ENCODE results near the gene MAN2B1. TPM values are rescaled to one million over a fixed set of nuclear protein-coding genes. Genes with fewer than 3 reads are reported as not detected.
"Not testable (repeated sequence)": the region's sequence is repeated elsewhere in the genome, so short reads cannot be mapped to it uniquely, and the experiment has no call there.

Gene MAN2B1
- total RNA-seq, 4 donors from 2014 or later = 63.8 to 104 (median 74.6) TPM

DNA sequence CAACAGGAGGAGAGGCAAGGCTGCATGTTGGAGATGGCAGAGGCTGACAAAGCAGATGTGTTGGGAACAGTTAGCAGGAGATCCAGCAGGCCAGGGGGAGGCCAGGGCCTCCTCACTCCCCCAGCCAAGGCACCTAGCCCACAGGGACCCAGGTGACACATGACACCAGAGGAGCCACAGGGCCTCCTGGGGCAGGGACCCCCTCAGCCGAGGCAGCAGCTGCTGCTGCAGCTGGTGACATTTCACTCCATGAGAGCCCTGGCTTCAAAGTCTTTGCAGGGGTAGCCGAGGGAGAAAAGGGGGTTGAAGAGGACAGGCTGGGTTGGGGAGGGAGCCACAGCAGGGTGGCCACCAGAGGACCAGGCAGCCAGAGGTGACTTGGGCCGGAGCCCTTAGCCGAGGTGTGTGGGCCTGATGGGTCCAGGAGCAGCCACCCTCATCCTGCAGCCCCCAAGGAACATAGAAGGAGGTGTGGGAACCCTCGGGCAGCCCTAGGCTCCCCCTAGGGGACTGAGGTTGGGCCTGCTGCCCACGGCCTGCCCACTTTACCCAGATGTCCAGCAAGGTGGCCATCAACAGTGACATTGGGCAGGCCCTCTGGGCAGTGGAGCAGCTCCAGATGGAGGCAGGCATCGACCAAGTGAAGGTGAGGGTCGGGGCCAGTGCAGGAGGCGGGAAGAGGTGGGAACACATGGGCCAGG, 21.1 kb upstream of the MAN2B1 start, which contains the start of gene GNG14:
TSS of gene GNG14 (plus strand) at position 503 of the 701 bp plus-strand sequence. CDS start at position 554, 51 bp downstream.
- ATAC-seq (ENCODE audit: low FRiP score) (no peak), DNase-seq (ENCODE audit: low spot score) (no peak)
- TF ChIP-seq, protein P1, sequence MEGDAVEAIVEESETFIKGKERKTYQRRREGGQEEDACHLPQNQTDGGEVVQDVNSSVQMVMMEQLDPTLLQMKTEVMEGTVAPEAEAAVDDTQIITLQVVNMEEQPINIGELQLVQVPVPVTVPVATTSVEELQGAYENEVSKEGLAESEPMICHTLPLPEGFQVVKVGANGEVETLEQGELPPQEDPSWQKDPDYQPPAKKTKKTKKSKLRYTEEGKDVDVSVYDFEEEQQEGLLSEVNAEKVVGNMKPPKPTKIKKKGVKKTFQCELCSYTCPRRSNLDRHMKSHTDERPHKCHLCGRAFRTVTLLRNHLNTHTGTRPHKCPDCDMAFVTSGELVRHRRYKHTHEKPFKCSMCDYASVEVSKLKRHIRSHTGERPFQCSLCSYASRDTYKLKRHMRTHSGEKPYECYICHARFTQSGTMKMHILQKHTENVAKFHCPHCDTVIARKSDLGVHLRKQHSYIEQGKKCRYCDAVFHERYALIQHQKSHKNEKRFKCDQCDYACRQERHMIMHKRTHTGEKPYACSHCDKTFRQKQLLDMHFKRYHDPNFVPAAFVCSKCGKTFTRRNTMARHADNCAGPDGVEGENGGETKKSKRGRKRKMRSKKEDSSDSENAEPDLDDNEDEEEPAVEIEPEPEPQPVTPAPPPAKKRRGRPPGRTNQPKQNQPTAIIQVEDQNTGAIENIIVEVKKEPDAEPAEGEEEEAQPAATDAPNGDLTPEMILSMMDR (IDR thresholded peaks at IDR 0.05) = no peak

DNA sequence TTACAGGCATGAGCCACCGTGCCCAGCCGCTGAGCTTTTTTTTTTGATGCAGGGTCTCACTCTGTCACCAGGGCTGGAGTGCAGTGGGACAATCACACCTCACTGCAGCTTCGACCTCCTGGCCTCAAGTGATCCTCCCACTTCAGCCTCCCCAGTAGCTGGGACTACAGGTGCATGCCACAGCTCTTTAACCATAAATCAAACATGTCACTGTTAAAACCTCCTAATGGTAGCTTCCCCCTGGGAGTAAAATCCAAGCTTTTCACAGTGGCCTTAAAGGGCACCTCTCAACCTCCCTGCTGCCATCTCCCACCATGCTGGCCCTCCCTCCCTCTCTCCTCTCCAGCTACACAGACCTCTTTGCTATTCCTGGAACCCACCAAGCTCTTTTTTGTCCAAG, 19.3 kb upstream of the MAN2B1 start:
- DNase-seq (ENCODE audit: low spot score) = no peak
- TF ChIP-seq, protein P1 (IDR thresholded peaks at IDR 0.05) = no peak
- ATAC-seq (ENCODE audit: low FRiP score) = no peak

DNA sequence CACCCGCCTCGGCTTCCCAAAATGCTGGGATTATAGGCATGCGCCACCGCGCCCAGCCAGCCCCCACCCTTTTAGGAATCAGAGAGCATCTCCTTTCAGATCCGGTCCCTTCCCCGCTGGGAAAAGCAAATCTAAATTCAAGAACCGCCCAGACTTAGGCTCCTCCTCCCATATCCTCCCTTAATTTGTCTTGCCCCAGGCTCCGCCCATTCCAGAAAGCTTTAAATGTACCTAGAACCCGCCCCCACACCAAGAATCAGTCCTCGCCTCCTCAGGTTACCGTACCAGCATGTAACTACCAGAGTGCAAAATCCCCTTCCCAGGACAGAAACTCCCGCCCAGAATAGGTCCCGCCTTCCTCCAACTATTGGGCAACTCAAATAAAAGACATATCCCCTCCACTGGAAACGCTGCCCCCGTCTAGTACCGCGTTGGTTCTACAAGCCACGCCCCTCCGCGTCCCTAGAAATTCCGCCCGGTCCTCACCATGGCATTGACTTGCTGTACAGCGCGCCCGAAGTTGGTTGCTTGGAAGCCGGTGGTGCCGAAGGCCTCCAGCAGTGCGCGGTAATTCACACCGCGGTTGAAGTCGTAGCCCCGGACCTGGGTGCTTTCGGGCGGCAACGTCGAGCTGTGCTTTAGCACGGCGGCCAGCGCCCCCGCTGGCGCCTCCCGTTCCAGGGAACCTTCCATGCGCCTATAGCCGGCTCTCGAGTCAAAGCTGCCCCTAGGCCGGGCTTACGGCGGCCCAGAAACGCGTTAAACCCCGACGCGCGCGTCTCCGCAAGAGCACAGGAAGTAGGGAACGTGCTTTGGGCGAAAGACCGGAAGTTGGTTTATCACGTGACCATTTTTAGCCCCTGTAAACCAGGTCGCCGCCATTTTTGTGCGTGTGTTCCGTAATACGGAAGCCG, 14.8 kb upstream of the MAN2B1 start, which contains the start of gene DHPS:
TSS of gene DHPS (minus strand) at position 807 of the 914 bp plus-strand sequence. CDS start at position 693, 114 bp downstream.
- DNase-seq (ENCODE audit: low spot score) (peak; percentile 70), ATAC-seq (ENCODE audit: low FRiP score) (peak; percentile 97)
- TF ChIP-seq, protein P1 (IDR thresholded peaks at IDR 0.05) = no peak

DNA sequence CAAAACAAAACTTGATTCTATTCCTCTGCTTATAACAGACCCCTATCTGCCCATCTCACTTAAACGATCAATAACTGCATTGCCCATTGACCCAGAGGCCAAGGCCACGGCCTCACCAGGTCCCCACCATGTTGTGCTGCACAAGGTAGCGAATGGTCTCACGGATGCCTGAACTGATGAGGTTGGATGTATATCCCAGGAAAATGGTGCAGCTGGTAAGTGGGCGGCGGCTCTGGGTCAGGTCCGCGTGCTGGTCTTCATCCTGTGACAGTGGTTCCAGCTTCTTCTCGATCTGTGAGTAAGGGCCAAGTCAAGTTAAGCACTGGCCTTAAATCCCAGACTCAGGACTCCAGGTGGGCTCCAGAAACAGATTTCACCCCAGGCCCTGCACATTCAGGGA, 13.5 kb upstream of the MAN2B1 start:
- TF ChIP-seq, protein P1 (IDR thresholded peaks at IDR 0.05) = no peak
- no peak for ATAC-seq (ENCODE audit: low FRiP score)
- DNase-seq (ENCODE audit: low spot score) = no peak

DNA sequence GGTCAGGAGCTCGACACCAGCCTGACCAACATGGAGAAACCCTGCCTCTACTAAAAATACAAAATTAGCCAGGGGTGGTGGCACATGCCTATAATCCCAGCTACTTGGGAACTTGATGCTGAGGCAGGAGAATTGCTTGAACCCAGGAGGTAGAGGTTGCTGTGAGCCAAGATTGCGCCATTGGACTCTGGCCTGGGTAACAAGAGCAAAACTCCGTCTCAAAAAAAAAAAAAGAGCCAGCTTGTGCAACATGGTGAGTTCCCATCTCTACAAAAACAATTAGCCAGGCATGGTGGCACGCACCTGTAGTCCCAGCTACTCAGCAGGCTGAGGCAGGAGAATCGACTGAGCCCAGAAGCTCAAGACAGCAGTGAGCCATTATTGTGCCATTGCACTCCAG, 11.5 kb upstream of the MAN2B1 start:
- ATAC-seq (ENCODE audit: low FRiP score); DNase-seq (ENCODE audit: low spot score): not testable (repeated sequence)

DNA sequence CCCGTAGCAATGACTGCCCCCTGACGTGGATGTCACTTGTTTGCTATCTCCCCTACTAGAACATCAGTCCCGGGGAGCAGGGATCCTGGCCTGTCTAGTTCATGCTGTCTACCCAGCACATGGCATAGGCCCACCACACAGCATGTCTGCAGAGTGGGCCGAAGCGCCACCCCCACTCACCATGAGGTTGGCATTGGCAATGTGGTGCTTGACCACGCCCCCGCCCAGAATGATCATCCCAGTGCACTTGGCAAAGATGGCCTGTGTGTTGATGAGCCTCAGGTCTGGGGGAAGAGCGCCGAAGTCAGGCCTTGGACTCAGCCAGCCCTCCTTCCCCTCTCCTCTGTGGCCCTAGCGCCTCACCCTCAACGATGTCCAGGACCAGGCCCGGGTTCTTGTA, 10.4 kb upstream of the MAN2B1 start:
- TF ChIP-seq, protein P1 (IDR thresholded peaks at IDR 0.05) = no peak
- DNase-seq (ENCODE audit: low spot score) (no peak), ATAC-seq (ENCODE audit: low FRiP score) (no peak)

DNA sequence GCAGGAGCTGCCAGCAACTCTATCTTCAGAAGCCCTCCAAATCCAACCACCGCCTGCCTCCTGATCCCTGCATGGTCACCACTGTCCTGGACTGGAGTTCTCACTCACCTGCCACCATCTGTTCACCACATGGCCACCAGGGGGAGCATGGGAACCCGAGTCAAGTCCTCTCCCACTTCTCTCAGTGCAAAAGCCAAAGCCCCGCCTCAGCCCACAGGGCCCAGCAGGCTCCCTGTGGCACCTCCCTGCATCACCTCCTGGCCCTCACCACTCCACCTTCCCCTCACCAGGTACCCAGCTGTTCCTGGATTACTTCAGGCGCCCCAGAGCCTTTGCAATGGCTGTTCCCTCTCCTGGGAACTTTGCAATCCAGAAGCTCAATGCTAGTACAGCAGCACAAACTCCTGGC, 9.8 kb upstream of the MAN2B1 start:
- TF ChIP-seq, protein P1 (IDR thresholded peaks at IDR 0.05) = peak in 1 of 3 donors; percentile 51
- DNase-seq (ENCODE audit: low spot score) = peak; percentile 92
- ATAC-seq (ENCODE audit: low FRiP score) = no peak
